IMR-90 (cell line): ENCODE measurements around the gene MINAR1. TPM values are rescaled to one million over a fixed set of nuclear protein-coding genes. Genes with fewer than 3 reads are reported as not detected.

Experiments
- ATAC-seq: fragments of 200-7000 bp; cut with Tn5 transposase; 2 replicates; pipeline ENCODE4 v1.9.1; 2020; ENCODE audit warnings: low read depth, mild to moderate bottlenecking, moderate library complexity
- BruUV-seq: library from RNA; stranded (reverse); fragments of 400-500 nt; replicated peaks from 2 replicates; lab custom pipeline; 2021; lab: Mats Ljungman, UMichigan
- CTCF ChIA-PET: fragments of 300-600 bp; formaldehyde crosslinking; extraction: SDS; loops from one replicate; lab custom pipeline; 2021; ENCODE audit warnings: antibody characterized with exemption; lab: Yijun Ruan, JAX
- POLR2A ChIA-PET: fragments of 300-600 bp; sonication (Branson Sonifier 250); formaldehyde crosslinking; loops from one replicate; lab custom pipeline; 2022; ENCODE audit warnings: antibody characterized with exemption; ENCODE audit not compliant: unreplicated experiment; lab: Charles Lee
- DNase-seq: peaks from one replicate; pipeline ENCODE4 v3.0.0; 2013
- H2AFZ ChIP-seq: replicated peaks from 2 replicates; pipeline ENCODE3; 2013; ENCODE audit warnings: low read length, mild to moderate bottlenecking; ENCODE audit not compliant: poor library complexity
- H2AK5ac ChIP-seq: 2 replicates; pipeline ENCODE4 v1.6.1; 2013; ENCODE audit warnings: low read depth, low read length, inconsistent platforms
- H2AK9ac ChIP-seq: replicated peaks from 2 replicates; pipeline ENCODE3; 2013; ENCODE audit warnings: mild to moderate bottlenecking, low read depth, low read length, moderate library complexity; ENCODE audit not compliant: poor library complexity
- H2BK120ac ChIP-seq: 2 replicates; pipeline ENCODE4 v1.6.1; 2013; ENCODE audit warnings: low read depth, low read length, inconsistent platforms
- H2BK15ac ChIP-seq: 3 replicates; pipeline ENCODE4 v1.6.1; 2013; ENCODE audit warnings: low read depth, low read length, inconsistent platforms
- H2BK20ac ChIP-seq: 2 replicates; pipeline ENCODE4 v1.6.1; 2013; ENCODE audit warnings: low read depth, mild to moderate bottlenecking, inconsistent platforms, low read length, moderate library complexity
- H2BK5ac ChIP-seq: 2 replicates; pipeline ENCODE4 v1.6.1; 2013; ENCODE audit warnings: mild to moderate bottlenecking, low read depth, low read length, inconsistent platforms; ENCODE audit not compliant: poor library complexity, severe bottlenecking
- H3K14ac ChIP-seq: replicated peaks from 2 replicates; pipeline ENCODE4 v1.6.1; 2013; ENCODE audit warnings: low read depth, low read length, inconsistent platforms
- H3K18ac ChIP-seq: 2 replicates; pipeline ENCODE4 v1.6.1; 2013; ENCODE audit warnings: low read depth, low read length, control low read depth
- H3K23ac ChIP-seq: 2 replicates; pipeline ENCODE4 v1.6.1; 2013; ENCODE audit warnings: low read depth, low read length, inconsistent platforms
- H3K27ac ChIP-seq: 2 replicates; pipeline ENCODE4 v1.5.1; 2013; ENCODE audit warnings: mild to moderate bottlenecking, control low read depth, low read length; ENCODE audit not compliant: insufficient read depth
- H3K27me3 ChIP-seq: 2 replicates; pipeline ENCODE4 v1.6.1; 2013; ENCODE audit warnings: low read length; ENCODE audit not compliant: control insufficient read depth, insufficient read depth
- H3K36me3 ChIP-seq: 2 replicates; pipeline ENCODE4 v1.6.1; 2013; ENCODE audit warnings: low read length, mixed read lengths; ENCODE audit not compliant: control insufficient read depth, insufficient read depth
- H3K4ac ChIP-seq: 2 replicates; pipeline ENCODE4 v1.6.1; 2013; ENCODE audit warnings: low read depth, low read length, inconsistent platforms
- H3K4me1 ChIP-seq: 2 replicates; pipeline ENCODE4 v1.6.1; 2013; ENCODE audit warnings: low read length, mixed read lengths; ENCODE audit not compliant: control insufficient read depth, insufficient read depth
- H3K4me2 ChIP-seq: 2 replicates; pipeline ENCODE4 v1.6.1; 2013; ENCODE audit warnings: low read depth, mild to moderate bottlenecking, control low read depth, low read length, moderate library complexity
- H3K4me3 ChIP-seq: 2 replicates; pipeline ENCODE4 v1.5.1; 2013; ENCODE audit warnings: low read depth, mild to moderate bottlenecking, control low read depth, low read length, moderate library complexity; ENCODE audit not compliant: insufficient read depth
- H3K56ac ChIP-seq: 2 replicates; pipeline ENCODE4 v1.6.1; 2013; ENCODE audit warnings: low read length, inconsistent platforms; ENCODE audit not compliant: insufficient read depth; ENCODE audit errors: extremely low read depth
- H3K79me1 ChIP-seq, 2 experiments: 2 replicates each; pipeline ENCODE4 v1.6.1; 2013; ENCODE audit warnings: low read length in 2 of 2, inconsistent platforms in 1 of 2, low read depth in 1 of 2
- H3K9ac ChIP-seq: 2 replicates; pipeline ENCODE4 v1.6.1; 2013; ENCODE audit warnings: low read depth, low read length, control low read depth
- H3K9me1 ChIP-seq: 2 replicates; pipeline ENCODE4 v1.6.1; 2013; ENCODE audit warnings: low read length, inconsistent platforms; ENCODE audit not compliant: insufficient read depth
- H3K9me3 ChIP-seq: 2 replicates; pipeline ENCODE4 v1.6.1; 2013; ENCODE audit warnings: low read length; ENCODE audit not compliant: control insufficient read depth, insufficient read depth
- H4K20me1 ChIP-seq: 2 replicates; pipeline ENCODE4 v1.6.1; 2013; ENCODE audit warnings: low read length, inconsistent platforms; ENCODE audit not compliant: insufficient read depth
- H4K5ac ChIP-seq: 2 replicates; pipeline ENCODE4 v1.6.1; 2013; ENCODE audit warnings: mild to moderate bottlenecking, low read depth, low read length, control low read depth
- H4K8ac ChIP-seq, 2 experiments: 2 replicates each; pipeline ENCODE4 v1.6.1; 2013; ENCODE audit warnings: low read depth in 2 of 2, low read length in 2 of 2, control low read depth in 1 of 2, inconsistent platforms in 1 of 2
- H4K91ac ChIP-seq: 2 replicates; pipeline ENCODE4 v1.6.1; 2013; ENCODE audit warnings: low read depth, low read length, inconsistent platforms; ENCODE audit not compliant: insufficient read depth
- BHLHE40 ChIP-seq: fragments of 150-350 bp; IDR thresholded peaks from 2 replicates; pipeline ENCODE4 v1.6.1; 2016; ENCODE audit warnings: mild to moderate bottlenecking, low read depth, low read length
- RFX5 ChIP-seq: IDR thresholded peaks from 2 replicates; pipeline ENCODE4 v1.8.0; 2012; ENCODE audit warnings: low read depth, mild to moderate bottlenecking, low read length, moderate library complexity
- SMC3 ChIP-seq: fragments of 150-350 bp; IDR thresholded peaks from 2 replicates; pipeline ENCODE4 v1.6.1; 2016; ENCODE audit warnings: low read depth, mild to moderate bottlenecking, antibody characterized with exemption, low read length, moderate library complexity
- WGBS, 2 experiments: methylation state at CpG; one replicate each; pipeline versions ENCODE4 v1.1.5 to v1.1.7; 2013; ENCODE audit warnings: missing lambda C conversion rate in 2 of 2; ENCODE audit not compliant: insufficient read length in 1 of 2; ENCODE audit errors: extremely low coverage in 2 of 2; 5-methylcytosine and 5-hydroxymethylcytosine counted together
- dilution Hi-C: fragments of 300-500 bp; cut with HindIII; formaldehyde crosslinking; loops from one replicate; pipeline ENCODE4 v1.14.3; 2018; ENCODE audit warnings: low sequenced_read_pairs; ENCODE audit not compliant: unreplicated experiment
- in situ Hi-C: fragments of 300-500 bp; cut with MboI; formaldehyde crosslinking; loops from 3 replicates; pipeline ENCODE4 v1.14.3; 2019; ENCODE audit warnings: low sequenced_read_pairs, inconsistent platforms, mixed read lengths
- intact Hi-C: fragments of 100-400 bp; cut with micrococcal nuclease; formaldehyde crosslinking; loops from 2 replicates; pipeline ENCODE4 v1.10.0; 2022
- polyA plus RNA-seq, 3 experiments: library from polyadenylated mRNA; depleted of rRNA; stranded (reverse); fragments of >200 nt; gene quantifications; 2 replicates each; pipeline ENCODE4 v1.2.3, GENCODE V29; 2012; ENCODE audit warnings: low replicate concordance in 1 of 3
- total RNA-seq: library from RNA; depleted of rRNA; stranded (reverse); fragments of >200 nt; gene quantifications from 2 replicates; pipeline ENCODE4 v1.2.3, GENCODE V29; 2012

The MINAR1 gene
- total and polyA plus RNA-seq, 2 of the 4 experiments (the other 2 are of a cell fraction), result 0.65 to 1.6 TPM

DNA sequence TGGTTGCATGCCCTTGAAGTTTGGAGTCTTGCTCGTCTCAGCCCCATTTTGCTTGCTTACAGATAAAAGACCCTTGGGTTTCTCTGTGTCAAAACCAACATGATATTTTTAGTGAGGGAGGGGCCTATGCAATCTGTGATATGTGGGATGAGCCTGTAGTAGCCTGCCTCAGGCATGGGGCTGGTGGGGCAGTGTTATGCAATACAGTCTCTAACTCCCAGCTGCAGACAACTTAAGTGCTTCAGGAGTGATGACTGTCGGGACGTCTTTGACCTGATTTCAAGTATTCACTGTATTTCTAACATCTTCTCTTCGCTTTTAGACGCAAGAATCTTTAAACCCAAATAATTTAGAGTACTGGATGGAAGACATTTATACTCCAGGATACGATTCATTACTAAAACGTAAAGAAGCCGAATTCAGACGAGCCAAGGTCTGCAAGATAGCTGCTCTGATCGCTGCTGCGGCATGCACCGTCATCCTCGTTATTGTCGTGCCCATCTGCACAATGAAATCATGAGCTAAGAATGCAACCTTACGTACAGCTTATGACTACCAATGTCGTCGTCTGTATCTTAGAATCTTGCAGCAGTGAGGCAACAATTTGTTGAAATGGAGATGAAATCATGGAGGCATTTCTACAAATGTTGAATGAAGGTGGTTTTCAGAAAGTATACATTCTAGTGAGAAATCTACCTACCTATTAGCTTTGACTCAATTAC lies 35.9 kb downstream of the MINAR1 start:
- Histone ChIP-seq H2AK5ac (no peak overlapping the region), H4K8ac (no peak overlapping the region), H3K9me1 (no peaks in the 10 kb centered on the region), H2AK9ac (no peak overlapping the region), H2BK15ac (no peak overlapping the region), H2AFZ (no peak overlapping the region), H2BK5ac (no peak overlapping the region), H3K9me3 (no peaks in the 10 kb centered on the region), H3K27me3 (no peaks in the 10 kb centered on the region), H3K56ac (no peak overlapping the region), H3K36me3 (no peaks in the 10 kb centered on the region), H2BK120ac (no peak overlapping the region), H3K23ac (no peak overlapping the region), H3K9ac (no peak overlapping the region), H2BK20ac (no peak overlapping the region), H3K4ac (no peak overlapping the region), H3K4me1 (peaks cover 2% of the 10 kb centered on the region; the same call in 1 of the 2 replicates), H3K79me1 (no peaks in the 10 kb centered on the region), H3K14ac (no peak overlapping the region), H4K91ac (no peak overlapping the region), H3K4me2 (no peak overlapping the region), H4K5ac (no peak overlapping the region), H3K4me3 (no peak overlapping the region), H4K20me1 (no peaks in the 10 kb centered on the region), H3K27ac (no peak overlapping the region), H3K18ac (no peak overlapping the region)
- CTCF ChIA-PET, result no interaction called here
- no peak for TF ChIP-seq RFX5
- TF ChIP-seq BHLHE40, result no peak
- TF ChIP-seq SMC3, result no peak
- in situ Hi-C loops (no loop called here), intact Hi-C loops (no loop called here), dilution Hi-C loops (no loop called here)
- 93% methylated on average over 8 of the region's 17 CpGs; no CpG with 5 or more reads in 1 of the 2 experiments for whole genome bisulfite sequencing, 2 experiments
- ATAC-seq (no peak), DNase-seq (no peak)
- no TSS peak for BruUV-seq
- POLR2A ChIA-PET, result interaction anchor here (0.6 kb wide), 1 partner anchor 522 kb away, joined by 5 read pairs; no protein-coding TSS in a partner anchor
